BE2C (cell line): ENCODE data around the gene RNF135.

Experiments used
- DNase-seq: peaks from one replicate; pipeline ENCODE4 v3.0.0-alpha.2; 2020
- H3K27me3 ChIP-seq: fragments of 250-450 bp; sonication (Bioruptor Pico); 2 replicates; pipeline ENCODE4 v1.5.1; 2020; ENCODE audit warnings: mild to moderate bottlenecking
- H3K36me3 ChIP-seq: fragments of 250-450 bp; sonication (Bioruptor Pico); 2 replicates; pipeline ENCODE4 v1.5.1; 2020; ENCODE audit warnings: mild to moderate bottlenecking
- H3K4me1 ChIP-seq: fragments of 250-450 bp; sonication (Bioruptor Pico); 2 replicates; pipeline ENCODE4 v1.5.1; 2020
- H3K4me3 ChIP-seq: 2 replicates; pipeline ENCODE4 v1.5.1; 2011; ENCODE audit warnings: low read depth, low read length
- H3K9me3 ChIP-seq: fragments of 250-450 bp; sonication (Bioruptor Pico); 2 replicates; pipeline ENCODE4 v1.5.1; 2020
- TF ChIP-seq, protein P1 (sequence below): IDR thresholded peaks from 2 replicates; pipeline ENCODE4 v1.5.1; 2012; ENCODE audit warnings: mild to moderate bottlenecking, low read depth, low read length

RNF135 gene

DNA sequence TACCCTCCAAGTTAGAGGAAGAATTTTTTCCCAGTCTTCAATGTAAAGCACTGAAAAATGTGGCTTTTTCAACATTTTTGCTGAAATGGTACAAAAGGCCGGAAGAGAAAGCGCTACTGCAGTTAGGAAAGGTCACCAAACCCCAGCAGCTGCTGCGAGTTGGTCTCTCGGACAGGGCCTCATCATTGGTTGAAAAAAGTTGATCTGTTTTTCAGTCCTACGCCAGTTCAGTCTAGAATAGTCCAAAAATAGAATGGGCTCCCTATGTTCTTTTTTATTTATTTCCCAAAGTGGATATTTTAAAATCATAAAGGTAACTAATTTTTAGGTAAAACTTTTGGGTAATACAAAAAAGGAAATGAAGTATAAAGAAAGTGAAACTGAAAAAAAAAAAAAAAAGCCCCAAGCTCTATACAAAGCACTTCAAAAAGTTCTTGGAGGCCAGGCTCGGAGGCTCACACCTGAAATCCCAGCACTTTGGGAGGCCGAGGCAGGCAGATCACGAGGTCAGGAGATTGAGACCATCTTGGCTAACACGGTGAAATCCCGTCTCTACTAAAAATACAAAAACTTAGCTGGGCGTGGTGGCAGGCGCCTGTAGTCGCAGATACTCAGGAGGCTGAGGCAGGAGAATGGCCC lies 31.7 kb upstream of the RNF135 start:
- Histone ChIP-seq H3K4me3 (no peak overlapping the region), H3K4me1 (no peaks in the 10 kb centered on the region), H3K36me3 (no peaks in the 10 kb centered on the region), H3K9me3 (no peaks in the 10 kb centered on the region), H3K27me3 (no peaks in the 10 kb centered on the region)
- no peak for DNase-seq
- TF ChIP-seq, protein P1, sequence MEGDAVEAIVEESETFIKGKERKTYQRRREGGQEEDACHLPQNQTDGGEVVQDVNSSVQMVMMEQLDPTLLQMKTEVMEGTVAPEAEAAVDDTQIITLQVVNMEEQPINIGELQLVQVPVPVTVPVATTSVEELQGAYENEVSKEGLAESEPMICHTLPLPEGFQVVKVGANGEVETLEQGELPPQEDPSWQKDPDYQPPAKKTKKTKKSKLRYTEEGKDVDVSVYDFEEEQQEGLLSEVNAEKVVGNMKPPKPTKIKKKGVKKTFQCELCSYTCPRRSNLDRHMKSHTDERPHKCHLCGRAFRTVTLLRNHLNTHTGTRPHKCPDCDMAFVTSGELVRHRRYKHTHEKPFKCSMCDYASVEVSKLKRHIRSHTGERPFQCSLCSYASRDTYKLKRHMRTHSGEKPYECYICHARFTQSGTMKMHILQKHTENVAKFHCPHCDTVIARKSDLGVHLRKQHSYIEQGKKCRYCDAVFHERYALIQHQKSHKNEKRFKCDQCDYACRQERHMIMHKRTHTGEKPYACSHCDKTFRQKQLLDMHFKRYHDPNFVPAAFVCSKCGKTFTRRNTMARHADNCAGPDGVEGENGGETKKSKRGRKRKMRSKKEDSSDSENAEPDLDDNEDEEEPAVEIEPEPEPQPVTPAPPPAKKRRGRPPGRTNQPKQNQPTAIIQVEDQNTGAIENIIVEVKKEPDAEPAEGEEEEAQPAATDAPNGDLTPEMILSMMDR: no peak

DNA sequence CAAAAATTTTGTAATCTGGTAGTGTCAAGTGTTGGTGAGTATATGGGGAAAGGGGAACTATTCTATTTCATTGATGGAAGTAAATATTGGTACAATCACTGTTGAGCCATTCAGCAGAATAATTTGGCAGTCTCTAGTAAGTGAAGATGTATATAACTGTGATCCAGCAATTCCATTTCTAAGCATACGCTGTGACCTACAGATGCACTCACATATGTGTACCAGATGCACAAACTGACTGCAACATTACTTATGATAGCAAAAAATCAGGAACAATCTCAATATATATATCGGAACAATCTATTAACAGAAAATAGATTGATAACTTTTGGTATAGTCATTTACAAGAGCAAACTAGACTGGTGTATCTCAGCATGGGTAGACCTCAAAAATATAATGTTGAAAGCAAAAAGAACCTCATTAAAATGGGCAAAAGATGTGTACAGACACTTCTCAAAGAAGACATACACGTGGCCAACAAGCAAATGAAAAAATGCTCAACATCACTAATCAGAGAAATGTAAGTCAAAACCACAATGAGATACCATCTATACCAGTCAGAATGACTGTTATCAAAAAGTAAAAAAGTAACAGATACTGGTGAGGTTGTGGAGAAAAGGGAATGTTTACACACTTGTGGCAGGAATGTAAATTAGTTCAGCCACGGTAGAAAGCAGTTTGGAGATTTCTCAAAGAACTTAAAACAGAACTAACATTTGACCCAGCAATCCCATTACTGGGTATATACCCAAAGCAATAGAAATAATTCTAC lies 28.3 kb upstream of the RNF135 start:
- no peaks in the 10 kb centered on the region for H3K27me3 ChIP-seq
- DNase-seq: no peak
- H3K4me3 ChIP-seq: no peak overlapping the region
- no peaks in the 10 kb centered on the region for H3K36me3 ChIP-seq
- H3K4me1 ChIP-seq: no peaks in the 10 kb centered on the region
- TF ChIP-seq, protein P1: no peak
- no peaks in the 10 kb centered on the region for H3K9me3 ChIP-seq

DNA sequence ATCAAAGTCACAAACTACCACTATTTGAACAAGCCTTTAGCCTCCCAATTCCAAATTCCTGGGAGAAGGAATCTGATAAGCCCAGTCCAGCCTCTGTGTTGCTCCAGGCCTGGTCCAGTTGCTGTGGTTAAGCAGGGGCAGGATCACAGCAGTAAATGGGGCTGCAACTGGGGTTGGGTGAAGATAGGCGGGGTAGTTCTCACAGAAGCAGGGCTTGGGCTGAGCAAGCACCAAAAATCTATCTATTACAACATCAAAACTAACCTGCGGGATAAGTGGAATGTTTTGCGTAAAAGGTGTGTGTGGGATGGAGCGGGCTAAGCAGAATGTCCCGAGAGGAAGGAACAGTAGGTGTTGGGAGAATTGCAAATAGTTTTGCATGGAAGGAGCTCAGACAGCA lies 23.0 kb upstream of the RNF135 start:
- DNase-seq: no peak
- TF ChIP-seq, protein P1: no peak
- Histone ChIP-seq H3K4me1 (no peaks in the 10 kb centered on the region), H3K36me3 (no peaks in the 10 kb centered on the region), H3K27me3 (no peaks in the 10 kb centered on the region), H3K9me3 (no peaks in the 10 kb centered on the region), H3K4me3 (no peak overlapping the region)

DNA sequence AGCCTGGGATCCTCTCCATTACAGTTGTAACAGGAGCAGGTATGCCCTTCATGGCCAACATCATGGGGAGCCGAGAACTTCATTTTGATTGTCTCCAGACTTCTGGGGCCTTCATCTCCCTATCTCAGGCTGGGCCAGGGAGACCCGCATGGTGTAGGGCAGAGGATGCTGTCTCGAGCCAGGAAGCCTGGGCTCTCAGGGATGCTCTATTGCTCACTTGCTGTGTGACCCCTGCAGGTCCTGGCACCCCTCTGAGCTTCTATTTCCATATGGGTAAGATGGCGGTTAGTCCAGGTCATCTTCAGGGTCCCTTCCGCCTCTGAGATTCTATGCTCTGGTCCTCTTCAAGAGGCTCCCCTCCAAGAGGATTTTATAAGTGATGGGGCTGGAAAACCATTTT lies 20.6 kb upstream of the RNF135 start:
- DNase-seq: no peak
- TF ChIP-seq, protein P1: no peak
- H3K4me3 ChIP-seq: no peak overlapping the region
- no peaks in the 10 kb centered on the region for H3K9me3 ChIP-seq
- H3K27me3 ChIP-seq: no peaks in the 10 kb centered on the region
- no peaks in the 10 kb centered on the region for H3K36me3 ChIP-seq
- H3K4me1 ChIP-seq: no peaks in the 10 kb centered on the region

DNA sequence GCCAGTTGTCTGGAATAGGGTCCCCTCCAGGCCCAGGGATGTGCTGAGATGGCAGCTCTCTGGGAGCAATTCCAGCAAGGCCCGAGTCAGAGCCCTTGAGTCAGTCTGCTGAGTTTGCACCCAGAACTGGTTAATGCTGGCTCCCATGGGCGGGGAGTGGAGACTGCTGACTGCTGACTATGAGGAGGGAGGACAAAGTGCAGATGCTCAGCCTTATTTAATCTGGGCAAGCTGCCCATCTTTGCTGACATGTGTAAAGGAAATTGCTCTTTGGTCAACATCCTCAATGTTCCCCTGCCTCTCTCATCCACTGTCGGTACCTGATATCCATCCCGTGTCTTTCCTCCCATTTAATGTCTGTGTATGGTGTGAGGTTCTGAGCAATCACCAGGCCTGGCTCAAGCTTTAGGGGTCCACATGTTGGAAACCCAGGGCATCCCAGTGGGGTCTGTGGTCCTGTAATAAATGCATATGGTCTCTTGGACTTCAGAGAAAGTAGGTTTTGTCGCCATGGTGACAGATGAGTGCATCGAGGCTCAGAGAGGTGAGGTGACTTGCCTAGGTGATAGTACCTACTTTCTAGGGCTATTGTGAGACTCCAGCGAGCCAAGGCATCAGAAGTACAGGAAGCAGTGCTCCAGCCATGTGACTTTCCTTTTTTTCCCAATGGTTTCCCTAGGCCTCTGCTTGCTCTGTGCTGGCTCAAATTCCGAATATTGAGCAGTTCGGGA lies 20.0 kb upstream of the RNF135 start:
- TF ChIP-seq, protein P1: no peak
- peak; percentile 56 for DNase-seq
- no peaks in the 10 kb centered on the region for H3K4me1 ChIP-seq

More for the DNA sequence above, 20.0 kb upstream of the RNF135 start:
- Histone ChIP-seq H3K27me3 (no peaks in the 10 kb centered on the region), H3K9me3 (no peaks in the 10 kb centered on the region), H3K36me3 (no peaks in the 10 kb centered on the region), H3K4me3 (no peak overlapping the region)
